Measurements from ENCODE around the gene PPARD. TPM values are rescaled to one million over a fixed set of nuclear protein-coding genes. Genes with fewer than 3 reads are reported as not detected.

The PPARD gene
- total and polyA plus RNA-seq, 12 donors, result 6.0 to 39.8 (median 21.6) TPM

DNA sequence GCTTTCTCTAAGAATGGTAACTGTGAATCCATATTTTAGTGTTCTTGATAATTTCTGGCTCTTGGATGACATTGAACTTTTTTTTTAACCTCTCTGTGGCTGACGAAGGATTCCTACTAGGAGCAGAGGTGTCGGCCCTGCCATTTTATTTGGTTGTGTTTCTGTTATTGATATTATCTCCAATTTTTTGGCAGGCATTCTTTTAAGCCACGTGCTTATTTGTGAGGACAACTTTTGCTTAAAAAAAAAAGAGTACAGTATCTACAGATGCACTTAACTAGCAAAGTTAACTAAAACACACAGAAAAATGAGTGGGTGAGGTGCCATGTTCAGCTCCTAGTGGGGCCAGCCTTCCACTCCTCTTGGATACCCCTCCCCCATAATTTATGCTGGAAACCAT, 110.9 kb downstream of the PPARD start:
- Histone ChIP-seq H3K4me1 (replicated peaks in 1 of 2) (peaks cover 7 to 20% of the 10 kb centered on the region in 2 donors), H3K36me3 (replicated peaks in 1 of 2) (no peaks in the 10 kb centered on the region), H3K27ac (peak overlapping the region in 1 of 5 donors; percentile 62), H3K9me3 (replicated peaks in 1 of 3) (no peaks in the 10 kb centered on the region), H3K4me3 (peak overlapping the region in 1 of 4 donors; percentile 51), H3K27me3 (no peaks in the 10 kb centered on the region)
- no peak for DNase-seq
- intact Hi-C loops (cut with DNase I), result no loop called here
- WGBS, 4 donors, result 6 to 15% (median 10%) methylated on average over 3 of the region's 3 CpGs
- TF ChIP-seq CTCF (IDR thresholded peaks at IDR 0.05), result no peak
- TF ChIP-seq POLR2A (IDR thresholded peaks at IDR 0.05), result peak in 1 of 2 donors; percentile 7

DNA sequence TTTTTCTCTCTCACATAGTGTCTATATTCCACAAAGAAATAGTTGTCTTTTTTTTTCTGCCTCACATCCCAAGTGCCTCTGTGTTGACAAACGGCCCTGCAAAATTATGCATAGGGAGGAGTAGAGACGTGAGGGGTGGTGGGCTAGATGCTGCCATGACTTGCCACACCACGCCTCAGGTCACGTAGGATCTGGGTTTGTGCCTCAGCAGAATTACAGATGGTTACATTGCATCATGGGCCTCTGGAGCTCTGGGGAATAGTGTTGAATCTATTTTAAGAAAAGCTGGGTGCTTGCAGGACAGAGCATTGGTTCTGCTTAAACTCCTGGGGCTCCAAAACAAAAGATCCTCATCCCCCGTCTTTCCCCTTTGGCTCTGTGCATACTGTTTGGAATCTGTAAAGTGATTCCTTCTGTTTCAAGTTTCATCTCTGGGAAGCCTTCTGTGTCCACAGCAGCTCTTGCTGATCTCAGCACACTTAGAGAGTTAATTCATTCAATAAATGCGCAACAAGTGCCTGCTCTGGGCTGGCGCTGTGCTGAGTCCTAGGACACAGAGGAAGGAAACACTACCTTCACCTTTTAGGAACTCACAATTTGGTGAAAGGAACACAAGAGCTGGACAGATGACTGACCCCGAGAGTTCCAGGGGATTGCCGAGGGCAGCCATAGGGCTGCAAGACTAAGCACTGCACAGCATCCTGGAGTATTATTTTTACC, 112.2 kb downstream of the PPARD start:
- peaks cover 4 to 20% of the 10 kb centered on the region in 2 donors for H3K4me1 ChIP-seq (replicated peaks in 1 of 2)
- intact Hi-C loops (cut with DNase I), result no loop called here
- H3K27me3 ChIP-seq, result no peaks in the 10 kb centered on the region
- no peaks in the 10 kb centered on the region for H3K36me3 ChIP-seq (replicated peaks in 1 of 2)
- WGBS, 4 donors, result 85 to 90% (median 89%) methylated on average over 9 of the region's 9 CpGs
- DNase-seq, result no peak
- no peaks in the 10 kb centered on the region for H3K9me3 ChIP-seq (replicated peaks in 1 of 3)
- no peak overlapping the region for H3K4me3 ChIP-seq
- H3K27ac ChIP-seq, result no peak overlapping the region
- TF ChIP-seq POLR2A (IDR thresholded peaks at IDR 0.05) (no peak), CTCF (IDR thresholded peaks at IDR 0.05) (no peak)

DNA sequence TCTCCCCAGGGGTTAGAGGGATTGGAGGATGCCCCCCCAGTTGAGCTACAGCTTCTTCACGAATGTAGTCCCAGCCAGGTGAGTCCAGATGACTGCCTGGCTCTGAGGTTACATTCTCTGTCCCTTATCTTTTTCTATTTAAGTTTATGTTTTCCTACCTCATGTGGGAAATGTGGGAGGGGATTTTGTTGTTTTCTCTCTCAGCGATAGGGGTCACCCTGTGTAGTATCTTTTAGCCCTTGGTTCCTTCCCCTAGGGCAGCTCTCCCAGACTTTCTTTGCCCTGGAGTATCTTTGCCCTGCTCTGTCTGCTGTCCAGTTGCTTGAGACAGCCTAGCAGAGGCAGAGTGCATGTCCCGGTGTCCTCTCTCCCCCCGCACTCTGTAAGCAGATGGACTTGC, 115.5 kb downstream of the PPARD start:
- Histone ChIP-seq H3K27me3 (no peaks in the 10 kb centered on the region), H3K36me3 (replicated peaks in 1 of 2) (no peaks in the 10 kb centered on the region), H3K9me3 (replicated peaks in 1 of 3) (no peaks in the 10 kb centered on the region), H3K4me1 (replicated peaks in 1 of 2) (peaks cover 0 to 10% of the 10 kb centered on the region in 2 donors), H3K4me3 (no peak overlapping the region), H3K27ac (no peak overlapping the region)
- WGBS, 4 donors, result 81 to 91% (median 89%) methylated on average over 4 of the region's 4 CpGs
- intact Hi-C loops (cut with DNase I), result no loop called here
- no peak for DNase-seq
- no peak for TF ChIP-seq POLR2A (IDR thresholded peaks at IDR 0.05)
- no peak for TF ChIP-seq CTCF (IDR thresholded peaks at IDR 0.05)

DNA sequence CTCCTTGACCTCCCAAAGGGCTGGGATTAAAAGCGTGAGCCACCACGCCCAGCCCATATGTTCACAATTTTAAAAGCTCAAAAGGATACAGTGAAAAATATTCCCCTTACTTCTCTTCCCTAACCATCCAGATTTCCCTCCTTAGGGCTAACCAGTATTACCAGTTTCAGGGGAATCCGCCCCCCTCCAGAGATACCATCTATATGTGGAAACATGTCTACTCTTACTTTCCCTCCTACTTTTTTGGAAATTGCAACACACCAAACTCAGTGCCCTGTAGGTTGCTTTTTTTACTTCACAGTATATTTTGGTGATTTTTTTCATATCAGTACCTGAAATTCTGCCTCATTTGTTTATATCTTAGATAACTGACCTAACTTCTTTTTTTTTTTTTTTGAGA, 118.9 kb downstream of the PPARD start:
- intact Hi-C loops (cut with DNase I), result no loop called here
- Histone ChIP-seq H3K27me3 (no peaks in the 10 kb centered on the region), H3K27ac (no peak overlapping the region), H3K4me1 (replicated peaks in 1 of 2) (no peaks in the 10 kb centered on the region), H3K36me3 (replicated peaks in 1 of 2) (no peaks in the 10 kb centered on the region), H3K4me3 (no peak overlapping the region), H3K9me3 (replicated peaks in 1 of 3) (no peaks in the 10 kb centered on the region)
- no peak for DNase-seq
- WGBS, 4 donors, result 78 to 99% (median 88%) methylated on average over 3 of the region's 3 CpGs
- no peak for TF ChIP-seq POLR2A (IDR thresholded peaks at IDR 0.05)

- DNase-seq, result no peak
- TF ChIP-seq POLR2A (IDR thresholded peaks at IDR 0.05) (no peak), CTCF (IDR thresholded peaks at IDR 0.05) (no peak)
- 85 to 98% (median 93%) methylated on average over 4 of the region's 4 CpGs for WGBS, 4 donors
- intact Hi-C loops (cut with DNase I), result no loop called here
- no peaks in the 10 kb centered on the region for H3K36me3 ChIP-seq (replicated peaks in 1 of 2)
- H3K27me3 ChIP-seq, result no peaks in the 10 kb centered on the region
- H3K4me3 ChIP-seq, result no peak overlapping the region
- H3K9me3 ChIP-seq (replicated peaks in 1 of 3), result no peaks in the 10 kb centered on the region
- peaks cover 0 to 6% of the 10 kb centered on the region in 2 donors for H3K4me1 ChIP-seq (replicated peaks in 1 of 2)
- no peak overlapping the region for H3K27ac ChIP-seq
Observed at GRCh38 chr6:35463292-35463691, 120.9 kb downstream of the PPARD start.

Measured in adrenal gland (tissue), 12 donors.